H1 (cell line): ENCODE results near the gene NPFF.

Experiments used
- MAFK ChIP-seq: IDR thresholded peaks from 2 replicates; pipeline ENCODE4 v1.6.1; 2012; ENCODE audit warnings: low read depth, mild to moderate bottlenecking, improper control_type of control experiment, low read length
- RFX5 ChIP-seq: IDR thresholded peaks from 2 replicates; pipeline ENCODE4 v1.6.1; 2011; ENCODE audit warnings: low read depth, low read length, improper control_type of control experiment, borderline replicate concordance
- SP1 ChIP-seq: IDR thresholded peaks from 2 replicates; pipeline ENCODE4 v1.6.1; 2011; ENCODE audit warnings: low read depth, low read length
- TBP ChIP-seq: IDR thresholded peaks from 2 replicates; pipeline ENCODE4 v1.6.1; 2011; ENCODE audit warnings: low read depth, low read length, improper control_type of control experiment
- TF ChIP-seq, protein P1 (sequence below), 3 experiments: IDR thresholded peaks; 1 replicate in 2 of 3; 2 replicates in 1 of 3; pipeline versions ENCODE4 v1.5.1 to v1.6.1; 2011; ENCODE audit warnings: low read length in 3 of 3, mild to moderate bottlenecking in 3 of 3, inconsistent platforms in 2 of 3, low read depth in 1 of 3, moderate library complexity in 1 of 3; ENCODE audit not compliant: insufficient read depth in 1 of 3; ENCODE audit errors: control extremely low read depth in 1 of 3

DNA sequence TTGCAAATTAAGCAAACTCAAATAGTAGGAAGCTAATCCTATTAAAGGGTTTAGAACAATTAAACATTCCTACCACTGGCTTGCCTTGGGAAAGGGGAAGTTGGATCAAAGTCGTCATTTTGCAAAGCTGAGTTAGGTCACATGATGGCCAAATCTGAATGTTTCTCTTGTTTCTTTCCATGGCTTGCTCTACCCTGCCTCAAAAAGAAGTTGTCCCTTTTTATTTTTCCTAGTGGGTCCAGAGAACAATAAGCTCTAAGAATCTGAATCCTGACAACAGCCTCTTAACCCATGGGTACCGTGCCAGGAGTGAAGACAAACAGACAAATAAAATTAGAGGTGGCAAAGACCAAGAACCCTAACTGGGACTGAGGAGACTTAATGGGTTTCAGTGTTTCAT, 26.2 kb upstream of the NPFF start:
- TF ChIP-seq, protein P1, sequence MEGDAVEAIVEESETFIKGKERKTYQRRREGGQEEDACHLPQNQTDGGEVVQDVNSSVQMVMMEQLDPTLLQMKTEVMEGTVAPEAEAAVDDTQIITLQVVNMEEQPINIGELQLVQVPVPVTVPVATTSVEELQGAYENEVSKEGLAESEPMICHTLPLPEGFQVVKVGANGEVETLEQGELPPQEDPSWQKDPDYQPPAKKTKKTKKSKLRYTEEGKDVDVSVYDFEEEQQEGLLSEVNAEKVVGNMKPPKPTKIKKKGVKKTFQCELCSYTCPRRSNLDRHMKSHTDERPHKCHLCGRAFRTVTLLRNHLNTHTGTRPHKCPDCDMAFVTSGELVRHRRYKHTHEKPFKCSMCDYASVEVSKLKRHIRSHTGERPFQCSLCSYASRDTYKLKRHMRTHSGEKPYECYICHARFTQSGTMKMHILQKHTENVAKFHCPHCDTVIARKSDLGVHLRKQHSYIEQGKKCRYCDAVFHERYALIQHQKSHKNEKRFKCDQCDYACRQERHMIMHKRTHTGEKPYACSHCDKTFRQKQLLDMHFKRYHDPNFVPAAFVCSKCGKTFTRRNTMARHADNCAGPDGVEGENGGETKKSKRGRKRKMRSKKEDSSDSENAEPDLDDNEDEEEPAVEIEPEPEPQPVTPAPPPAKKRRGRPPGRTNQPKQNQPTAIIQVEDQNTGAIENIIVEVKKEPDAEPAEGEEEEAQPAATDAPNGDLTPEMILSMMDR (IDR thresholded peaks at IDR 0.05; ENCODE audit: control extremely low read depth in 1 of 3, insufficient read depth in 1 of 3, low read depth in 1 of 3, low read length in 3 of 3): no peak
- TF ChIP-seq MAFK (no peak), TBP (no peak), RFX5 (no peak), SP1 (no peak)
